Activated T-helper 17 cell treated with anti-CD3 and anti-CD28 coated beads, Interleukin-2, amount 50 U/mL, for 72 hours (primary cell): ENCODE measurements around the gene PFDN6. TPM values are rescaled to one million over a fixed set of nuclear protein-coding genes. Genes with fewer than 3 reads are reported as not detected.

Experiments
- ATAC-seq: fragments of 150-1000 bp; cut with Tn5 transposase; replicated peaks from 2 replicates; pipeline ENCODE4 v1.10.0; 2021; ENCODE audit warnings: mild to moderate bottlenecking, moderate library complexity
- H3K27ac Mint-ChIP-seq: one replicate; pipeline ENCODE4 v1.8.0; 2022; ENCODE audit warnings: mixed read lengths
- H3K27me3 Mint-ChIP-seq: one replicate; pipeline ENCODE4 v1.8.0; 2022; ENCODE audit warnings: mixed read lengths
- H3K36me3 Mint-ChIP-seq: one replicate; pipeline ENCODE4 v1.8.0; 2022; ENCODE audit warnings: low read depth, mild to moderate bottlenecking, mixed read lengths
- H3K4me1 Mint-ChIP-seq: one replicate; pipeline ENCODE4 v1.8.0; 2022; ENCODE audit warnings: mixed read lengths
- H3K4me3 Mint-ChIP-seq: one replicate; pipeline ENCODE4 v1.8.0; 2022; ENCODE audit warnings: mild to moderate bottlenecking, mixed read lengths
- H3K9me3 Mint-ChIP-seq: one replicate; pipeline ENCODE4 v1.8.0; 2022; ENCODE audit warnings: mixed read lengths
- total RNA-seq, 2 donors: library from RNA; stranded (reverse); gene quantifications; one replicate each; pipeline ENCODE4 v1.2.3, GENCODE V29; 2022

Gene PFDN6
- total RNA-seq, 2 donors from 2014 or later, result 57.9 to 81.2 TPM

DNA sequence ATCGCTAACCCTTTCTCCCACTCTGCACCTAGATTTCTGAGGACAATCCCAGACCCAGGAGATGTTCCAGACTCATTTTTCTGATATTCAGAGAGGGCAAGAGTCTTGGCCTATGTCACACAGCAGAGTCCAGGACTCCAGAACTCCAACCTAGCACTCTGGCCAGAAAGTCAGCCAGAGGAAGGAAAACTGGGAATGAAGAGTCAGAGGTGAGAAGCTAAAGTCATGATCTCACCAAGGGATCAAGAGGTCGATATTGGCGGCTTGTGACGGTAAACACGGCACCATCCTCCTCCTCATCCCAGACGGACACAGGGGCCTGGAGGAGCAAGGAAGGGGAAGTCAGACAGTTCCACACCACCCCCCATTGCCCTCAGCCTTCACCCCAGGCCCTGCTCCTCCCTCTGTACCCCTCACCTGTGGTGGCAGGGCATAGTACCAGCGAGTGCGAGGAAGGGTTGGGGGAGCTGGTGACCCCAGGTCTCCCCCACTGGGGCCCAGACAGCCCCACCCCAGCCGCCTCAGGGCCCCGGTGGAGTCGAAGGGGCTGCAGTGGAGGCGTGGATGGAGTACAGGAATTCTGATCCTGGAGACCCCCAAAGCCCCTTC lies 7.5 kb downstream of the PFDN6 start:
- H3K4me1 Mint-ChIP-seq, result peaks cover 14% of the 10 kb centered on the region
- no peaks in the 10 kb centered on the region for H3K9me3 Mint-ChIP-seq
- peak overlapping the region; percentile 99 for H3K27ac Mint-ChIP-seq
- peak overlapping the region; percentile 90 for H3K4me3 Mint-ChIP-seq
- no peak for ATAC-seq
- H3K36me3 Mint-ChIP-seq, result peaks cover 72% of the 10 kb centered on the region
- H3K27me3 Mint-ChIP-seq, result no peaks in the 10 kb centered on the region

DNA sequence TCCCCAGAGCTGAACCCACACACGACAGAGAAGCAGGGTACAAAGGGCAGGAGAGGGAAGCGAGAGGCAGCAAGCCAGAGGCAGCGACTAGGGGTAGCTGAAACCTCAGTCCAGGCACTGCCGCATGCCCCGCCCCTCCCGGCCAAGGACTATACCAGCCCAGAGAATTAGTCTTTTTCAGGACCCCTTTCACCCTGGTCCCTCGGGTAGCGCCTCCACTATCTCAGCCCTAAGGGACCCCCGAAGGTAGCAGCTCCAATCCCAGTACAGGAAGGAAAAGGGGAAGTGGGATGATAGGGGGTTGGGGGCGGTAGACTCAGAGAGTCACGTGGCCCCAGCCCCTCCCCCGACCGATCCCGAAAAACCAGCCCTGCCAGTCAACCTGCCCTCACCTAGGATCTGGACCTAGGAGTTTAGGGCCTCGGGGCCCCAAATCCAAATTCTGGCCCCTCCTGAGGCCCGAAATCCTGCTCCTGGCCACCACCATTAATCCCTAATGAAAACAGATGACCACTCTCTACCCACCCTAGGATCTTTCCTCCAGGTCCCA lies 8.1 kb downstream of the PFDN6 start:
- H3K36me3 Mint-ChIP-seq, result peaks cover 72% of the 10 kb centered on the region
- no peaks in the 10 kb centered on the region for H3K9me3 Mint-ChIP-seq
- H3K27ac Mint-ChIP-seq, result peak overlapping the region; percentile 99

DNA sequence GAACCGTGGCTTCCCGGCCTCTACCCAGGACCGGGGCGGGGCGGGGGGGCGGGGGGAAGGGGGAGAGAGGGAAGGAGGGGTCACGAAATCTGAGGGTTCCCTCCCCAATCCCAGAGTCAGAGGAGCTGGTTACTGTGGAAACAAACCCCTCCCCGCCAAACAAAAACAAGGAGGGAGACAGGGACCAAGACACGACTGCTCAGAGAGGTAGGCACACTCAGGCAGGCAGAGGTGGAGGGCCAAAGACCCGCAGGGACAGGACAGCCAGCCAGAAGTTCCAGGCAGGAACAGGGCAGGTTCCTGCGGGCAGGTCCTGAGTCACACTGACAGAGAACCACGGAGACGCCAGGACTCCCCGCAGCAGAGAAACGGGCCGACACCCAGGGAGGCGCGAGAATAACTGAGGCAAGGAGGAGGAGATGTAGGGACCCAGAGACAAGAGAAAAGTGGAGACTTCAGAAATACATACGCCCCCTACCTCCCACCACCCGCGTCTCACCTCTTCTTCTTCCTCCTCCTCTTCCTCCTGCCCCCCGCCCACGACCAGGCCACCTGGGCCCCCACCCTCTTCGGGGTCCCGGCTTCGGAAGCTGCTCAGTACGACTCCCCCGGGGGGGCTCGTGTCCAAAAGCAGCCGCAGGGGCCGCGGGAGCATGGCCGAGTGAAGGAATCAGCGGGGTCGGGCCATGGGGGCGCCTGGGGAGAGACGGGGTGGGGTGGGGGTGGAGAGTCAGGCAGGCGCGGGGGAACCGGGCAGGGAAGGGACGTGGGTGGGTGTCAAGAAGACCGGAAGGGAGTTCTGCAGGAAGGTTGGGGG lies 8.8 kb downstream of the PFDN6 start:
- peak overlapping the region; percentile 90 for H3K4me3 Mint-ChIP-seq

More for the DNA sequence above, 8.1 kb downstream of the PFDN6 start:
- ATAC-seq, result no peak
- Mint-ChIP-seq H3K4me3 (peak overlapping the region; percentile 90), H3K27me3 (no peaks in the 10 kb centered on the region), H3K4me1 (peaks cover 14% of the 10 kb centered on the region)

DNA sequence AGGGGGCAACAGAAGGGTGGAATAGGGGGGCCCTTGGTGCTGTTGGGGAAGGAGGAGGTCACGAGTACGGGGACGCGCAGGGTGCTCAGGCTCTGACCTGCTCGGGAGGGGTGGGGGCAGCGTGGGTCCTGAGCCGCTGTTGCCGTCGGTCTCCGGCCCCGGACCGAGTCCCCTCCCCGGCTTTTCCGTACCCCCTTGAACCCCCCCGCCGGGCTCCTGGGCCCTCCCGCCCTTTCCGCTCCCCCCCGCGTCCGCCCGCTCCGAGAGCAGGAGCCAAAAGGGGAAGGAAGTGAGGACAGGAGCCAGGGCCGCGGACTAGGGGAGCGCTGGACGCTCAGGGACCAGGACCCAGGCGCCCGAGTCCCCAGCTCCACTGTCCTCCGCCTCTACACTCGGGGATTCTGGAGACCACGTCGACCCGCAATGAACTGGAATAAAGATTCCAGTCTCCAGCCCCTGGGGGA lies 9.4 kb downstream of the PFDN6 start, which contains the start of gene RGL2:
RGL2 (minus strand) TSS at position 170 of the 464 bp plus-strand sequence. CDS start 332 bp downstream, outside the sequence.
- Mint-ChIP-seq H3K9me3 (no peaks in the 10 kb centered on the region), H3K36me3 (peaks cover 76% of the 10 kb centered on the region), H3K4me1 (peaks cover 18% of the 10 kb centered on the region), H3K27ac (peak within 1 kb of the TSS; percentile 99), H3K4me3 (peak within 1 kb of the TSS; percentile 90), H3K27me3 (no peaks in the 10 kb centered on the region)
- ATAC-seq, result peak; percentile 31

More for the DNA sequence above, 8.8 kb downstream of the PFDN6 start:
- H3K36me3 Mint-ChIP-seq, result peaks cover 72% of the 10 kb centered on the region
- peaks cover 14% of the 10 kb centered on the region for H3K4me1 Mint-ChIP-seq
- H3K27ac Mint-ChIP-seq, result peak overlapping the region; percentile 99
- peak; percentile 41 for ATAC-seq
- no peaks in the 10 kb centered on the region for H3K27me3 Mint-ChIP-seq
- H3K9me3 Mint-ChIP-seq, result no peaks in the 10 kb centered on the region

DNA sequence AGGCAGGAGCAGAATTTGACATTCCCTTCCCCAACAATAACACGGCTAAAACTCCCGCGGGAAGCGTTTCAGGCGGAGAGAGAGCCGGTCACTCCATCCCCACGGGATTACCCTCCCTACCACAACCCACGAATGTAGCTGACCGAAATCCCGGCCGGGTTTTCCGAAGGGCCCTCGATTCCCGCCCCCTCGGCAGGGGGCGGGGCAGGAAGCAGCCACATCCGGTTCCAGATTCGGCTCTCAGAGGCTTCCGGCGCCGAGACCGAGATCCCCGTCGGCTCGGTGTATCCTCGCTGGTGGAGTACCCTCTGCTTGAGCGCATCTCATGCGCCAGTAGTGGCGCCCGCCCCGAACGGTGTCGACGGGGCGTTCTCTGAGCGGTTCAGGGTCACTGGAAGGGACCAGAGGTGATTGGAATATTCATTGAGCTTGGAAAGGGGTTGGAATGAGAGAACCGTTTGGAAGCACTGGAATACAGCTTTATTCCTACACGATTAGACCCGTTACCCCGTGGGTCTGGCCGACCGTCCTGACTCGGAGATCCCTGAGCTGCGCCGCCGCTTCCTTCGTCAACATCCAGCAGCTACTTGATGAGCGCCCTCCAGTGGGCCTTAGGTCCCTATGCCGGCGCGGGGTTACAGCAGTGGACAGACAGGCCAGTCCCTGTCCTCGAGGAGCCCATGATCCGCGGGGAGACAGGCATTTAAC lies 10.0 kb downstream of the PFDN6 start:
- peaks cover 20% of the 10 kb centered on the region for H3K4me1 Mint-ChIP-seq
- H3K27me3 Mint-ChIP-seq, result no peaks in the 10 kb centered on the region
- no peaks in the 10 kb centered on the region for H3K9me3 Mint-ChIP-seq
- H3K27ac Mint-ChIP-seq, result peak overlapping the region; percentile 99
- H3K36me3 Mint-ChIP-seq, result peaks cover 76% of the 10 kb centered on the region
- peak; percentile 86 for ATAC-seq
- H3K4me3 Mint-ChIP-seq, result peak overlapping the region; percentile 90

DNA sequence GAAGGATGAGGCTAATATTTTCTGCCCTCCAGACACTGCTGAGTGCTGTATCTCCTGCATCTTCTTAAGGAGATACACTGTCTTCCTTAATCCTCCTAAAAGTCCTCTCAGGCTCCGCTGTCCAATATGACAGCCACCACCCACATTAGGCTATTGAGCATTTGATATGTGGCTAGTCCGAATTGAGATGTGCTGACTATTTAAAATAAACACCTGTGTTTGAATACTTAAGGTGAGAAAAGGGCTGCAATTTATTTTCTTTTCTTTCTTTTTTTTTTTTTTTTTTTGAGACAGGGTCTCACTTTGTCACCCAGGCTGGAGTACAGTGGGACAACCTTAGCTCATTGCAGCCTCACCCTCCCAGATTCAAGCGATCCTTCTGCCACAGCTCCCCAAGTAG lies 12.5 kb downstream of the PFDN6 start:
- Mint-ChIP-seq H3K4me3 (no peak overlapping the region), H3K9me3 (no peaks in the 10 kb centered on the region), H3K4me1 (peaks cover 32% of the 10 kb centered on the region), H3K27ac (no peak overlapping the region), H3K27me3 (no peaks in the 10 kb centered on the region), H3K36me3 (peaks cover 87% of the 10 kb centered on the region)
- ATAC-seq, result no peak

DNA sequence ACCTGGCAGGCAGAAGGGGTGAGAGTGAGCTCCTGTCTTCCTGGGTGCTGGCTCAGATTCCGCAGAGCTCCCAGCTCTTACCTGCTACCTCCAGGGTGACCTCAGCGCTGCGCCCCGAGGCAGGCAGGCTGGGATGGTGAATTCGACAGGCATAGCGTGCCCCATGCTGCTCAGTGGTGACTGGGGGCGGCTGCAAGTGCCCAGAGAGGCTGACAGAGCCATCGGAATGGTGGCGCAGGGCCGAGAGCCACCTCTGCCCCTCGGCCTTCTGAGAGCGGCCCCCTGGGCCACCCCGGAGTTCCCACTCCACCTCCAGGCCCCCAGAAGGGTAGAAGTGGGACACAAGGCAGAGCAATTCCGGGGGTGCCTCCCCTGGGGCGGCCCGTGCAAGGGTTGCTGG lies 14.8 kb downstream of the PFDN6 start:
- ATAC-seq, result no peak
- Mint-ChIP-seq H3K4me3 (no peak overlapping the region), H3K9me3 (no peaks in the 10 kb centered on the region), H3K27ac (peak overlapping the region; percentile 13), H3K4me1 (peaks cover 32% of the 10 kb centered on the region), H3K27me3 (no peaks in the 10 kb centered on the region), H3K36me3 (peaks cover 99% of the 10 kb centered on the region)

DNA sequence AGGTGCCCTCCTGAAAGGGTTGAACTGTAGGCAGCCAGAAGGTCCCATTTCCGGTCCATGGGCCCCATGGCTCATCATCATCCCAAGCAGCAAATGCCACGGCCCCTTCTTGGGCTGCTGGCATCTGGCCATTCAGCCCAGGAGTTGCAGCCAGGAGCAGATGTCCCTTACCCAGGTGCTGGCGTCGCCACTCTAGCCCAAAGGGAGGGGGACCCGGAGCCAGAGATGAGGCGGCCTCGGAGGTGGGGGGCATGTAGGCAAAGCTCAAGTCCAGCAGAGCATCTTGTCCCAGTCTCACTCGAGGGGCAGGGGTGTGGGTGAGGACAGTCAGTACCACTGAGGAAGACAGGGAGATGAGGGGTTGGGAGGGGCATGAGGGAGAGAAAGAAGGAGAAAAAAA lies 15.7 kb downstream of the PFDN6 start:
- no peak overlapping the region for H3K4me3 Mint-ChIP-seq
- ATAC-seq, result no peak
- H3K27ac Mint-ChIP-seq, result peak overlapping the region; percentile 83
- H3K27me3 Mint-ChIP-seq, result no peaks in the 10 kb centered on the region
- no peaks in the 10 kb centered on the region for H3K9me3 Mint-ChIP-seq
- peaks cover 24% of the 10 kb centered on the region for H3K4me1 Mint-ChIP-seq
- H3K36me3 Mint-ChIP-seq, result peaks cover 97% of the 10 kb centered on the region

DNA sequence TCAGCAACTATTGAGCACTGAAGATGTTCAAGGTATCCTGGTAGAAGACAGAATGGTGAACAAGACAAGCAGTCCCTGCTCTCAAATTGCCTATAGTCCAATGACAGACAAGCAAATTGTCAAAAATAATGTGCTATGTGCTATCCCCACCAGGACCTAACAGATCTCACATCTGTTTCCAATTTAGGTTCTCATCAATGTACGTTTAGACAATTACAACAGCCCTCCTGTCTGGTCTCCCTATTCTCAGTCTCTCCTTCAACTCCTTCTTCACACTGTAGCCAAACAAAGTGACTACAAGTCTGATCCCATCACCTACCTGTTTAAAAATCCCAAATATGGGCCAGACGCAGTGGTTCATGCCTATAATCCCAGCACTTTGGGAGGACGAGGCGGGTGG lies 17.0 kb downstream of the PFDN6 start:
- peak overlapping the region; percentile 79 for H3K27ac Mint-ChIP-seq
- peaks cover 97% of the 10 kb centered on the region for H3K36me3 Mint-ChIP-seq
- no peaks in the 10 kb centered on the region for H3K27me3 Mint-ChIP-seq
- no peak for ATAC-seq
- no peaks in the 10 kb centered on the region for H3K9me3 Mint-ChIP-seq
- H3K4me1 Mint-ChIP-seq, result peaks cover 23% of the 10 kb centered on the region
- no peak overlapping the region for H3K4me3 Mint-ChIP-seq

DNA sequence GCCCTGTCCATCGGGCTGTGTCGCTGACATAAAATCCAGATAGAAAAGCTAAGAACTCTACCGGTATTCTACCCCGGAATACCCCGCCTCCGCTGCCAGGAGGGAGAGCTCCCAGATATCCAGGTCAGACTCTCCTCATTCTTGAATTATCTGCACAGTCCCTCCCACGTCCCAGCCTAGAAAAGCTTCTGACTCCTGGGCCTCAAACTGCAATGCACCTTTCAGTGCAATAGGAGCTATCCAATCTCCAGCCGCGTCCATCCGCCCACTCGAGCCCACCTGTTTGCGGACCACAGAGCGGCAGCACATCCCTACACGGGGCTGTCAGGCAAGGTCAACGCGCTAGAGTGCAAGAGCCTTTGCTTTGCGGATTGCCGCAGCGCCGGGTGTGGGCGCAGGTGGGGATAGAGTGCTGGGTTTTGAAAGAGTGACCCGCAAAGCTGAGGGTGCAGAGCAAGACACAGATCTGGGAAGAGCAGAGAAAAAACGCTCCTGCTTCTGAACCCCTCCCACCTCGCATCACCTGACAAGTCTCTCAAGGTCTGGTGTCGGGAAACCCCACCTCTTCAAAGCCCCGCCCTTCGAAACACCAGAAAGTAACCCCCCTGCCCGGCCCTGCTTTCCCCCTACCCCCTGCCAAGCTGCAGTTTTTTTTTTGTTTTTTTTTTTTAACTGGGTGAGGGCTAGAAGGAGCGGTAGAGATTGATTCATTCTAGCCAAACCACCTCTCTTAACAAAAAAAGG lies 23.1 kb downstream of the PFDN6 start:
- peak; percentile 60 for ATAC-seq
- peak overlapping the region; percentile 96 for H3K4me3 Mint-ChIP-seq
- H3K27me3 Mint-ChIP-seq, result no peaks in the 10 kb centered on the region
- H3K36me3 Mint-ChIP-seq, result peaks cover 68% of the 10 kb centered on the region
- H3K27ac Mint-ChIP-seq, result peak overlapping the region; percentile 95
- H3K9me3 Mint-ChIP-seq, result no peaks in the 10 kb centered on the region
- peaks cover 26% of the 10 kb centered on the region for H3K4me1 Mint-ChIP-seq

DNA sequence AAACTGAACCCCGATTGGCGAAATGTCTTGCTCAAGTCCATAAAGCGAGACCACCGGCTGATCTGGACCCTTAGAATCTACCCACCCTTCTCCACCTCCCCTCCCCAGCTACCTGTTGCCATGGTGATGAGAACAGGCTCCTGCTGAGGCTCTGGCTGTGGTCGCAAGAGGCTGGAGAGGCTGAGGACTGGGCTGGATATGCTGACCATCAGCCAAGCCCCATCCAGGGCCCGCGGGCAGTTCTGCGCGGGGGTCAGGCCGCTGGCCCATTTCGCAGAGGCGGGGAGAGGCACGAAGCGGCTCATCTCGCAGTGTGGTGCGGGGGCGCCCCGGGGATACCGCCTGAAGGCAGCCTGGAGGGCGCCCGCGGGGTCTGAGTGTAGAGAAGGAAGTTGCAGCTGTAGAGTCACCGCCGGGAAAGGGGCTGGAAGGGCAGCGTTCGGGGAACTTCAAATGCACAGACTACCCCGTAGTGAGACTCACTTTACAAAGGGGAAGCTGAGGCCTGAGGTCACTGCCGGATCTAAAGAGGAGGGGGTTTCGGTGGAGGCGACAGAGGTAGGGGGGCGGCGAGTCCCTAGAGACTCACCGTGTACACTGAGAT lies 23.8 kb downstream of the PFDN6 start:
- H3K27ac Mint-ChIP-seq, result peak overlapping the region; percentile 95
- peak overlapping the region; percentile 96 for H3K4me3 Mint-ChIP-seq
- H3K36me3 Mint-ChIP-seq, result peaks cover 68% of the 10 kb centered on the region
- H3K4me1 Mint-ChIP-seq, result peaks cover 26% of the 10 kb centered on the region
- ATAC-seq, result peak; percentile 28
- H3K27me3 Mint-ChIP-seq, result no peaks in the 10 kb centered on the region
- H3K9me3 Mint-ChIP-seq, result no peaks in the 10 kb centered on the region

DNA sequence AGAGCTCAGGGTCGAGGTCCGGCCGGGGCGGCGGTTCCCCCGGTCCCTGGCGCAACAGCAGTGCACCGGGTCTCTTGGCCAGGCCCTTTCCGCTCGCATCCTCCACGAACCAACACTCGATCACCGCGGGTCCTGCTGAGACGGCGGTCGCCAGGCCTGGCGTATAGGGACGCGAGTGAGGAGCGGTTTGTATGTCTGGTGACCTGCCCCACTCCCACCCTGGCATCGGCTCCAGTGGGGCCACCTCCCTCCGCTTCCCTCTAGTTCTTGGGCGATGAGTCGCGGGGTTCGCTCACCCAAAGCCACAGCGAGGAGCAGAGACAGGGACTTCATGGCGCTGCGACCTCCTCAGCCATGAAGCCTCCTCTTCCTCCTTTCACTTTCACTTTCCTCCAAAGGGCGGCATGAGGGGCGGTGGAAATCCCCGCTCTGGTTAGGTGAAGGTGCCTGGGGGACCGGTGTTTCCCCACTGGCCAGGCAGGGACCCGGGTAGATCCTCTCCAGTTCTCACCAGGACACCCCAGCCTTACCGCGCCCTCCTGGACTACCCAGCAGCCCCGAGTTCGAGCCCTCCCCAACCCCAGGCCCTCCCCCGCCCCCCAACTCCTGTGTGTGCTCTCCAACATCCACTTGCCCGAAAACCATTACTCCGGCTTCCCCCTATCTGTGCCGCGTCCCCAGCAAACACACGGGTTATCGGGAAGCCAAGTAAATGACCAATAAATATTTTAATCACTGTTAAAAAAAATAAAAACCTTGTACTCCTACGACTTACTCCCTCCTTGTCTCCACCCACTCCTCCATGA lies 24.5 kb downstream of the PFDN6 start, which contains the start of gene TAPBP:
TAPBP (minus strand) TSS at position 370 of the 806 bp plus-strand sequence; CDS start at position 333, 37 bp downstream.
- Mint-ChIP-seq H3K4me3 (peak within 1 kb of the TSS; percentile 96), H3K9me3 (no peaks in the 10 kb centered on the region), H3K27me3 (no peaks in the 10 kb centered on the region), H3K4me1 (peaks cover 28% of the 10 kb centered on the region), H3K36me3 (peaks cover 68% of the 10 kb centered on the region), H3K27ac (peak within 1 kb of the TSS; percentile 95)
- peak; percentile 54 for ATAC-seq
